Endodermal cell (in vitro differentiated cells): ENCODE measurements around the gene ARID3B. TPM values are rescaled to one million over a fixed set of nuclear protein-coding genes. Genes with fewer than 3 reads are reported as not detected.
"Not testable (repeated sequence)": the region's sequence is repeated elsewhere in the genome, so short reads cannot be mapped to it uniquely, and the experiment has no call there.

Source experiments
- DNase-seq: peaks from one replicate; pipeline ENCODE4 v3.0.0-alpha.2; 2017
- H3K27ac ChIP-seq: 2 replicates; pipeline ENCODE4 v1.5.1; 2013; ENCODE audit warnings: mild to moderate bottlenecking, low read depth, low read length, moderate library complexity
- H3K27me3 ChIP-seq: 2 replicates; pipeline ENCODE4 v1.6.1; 2013; ENCODE audit warnings: mild to moderate bottlenecking, low read length, moderate library complexity; ENCODE audit not compliant: insufficient read depth, control insufficient read depth, poor library complexity, severe bottlenecking
- H3K36me3 ChIP-seq: 2 replicates; pipeline ENCODE4 v1.7.0; 2013; ENCODE audit warnings: mild to moderate bottlenecking, low read length, moderate library complexity; ENCODE audit not compliant: control insufficient read depth, insufficient read depth
- H3K4me1 ChIP-seq: one replicate; pipeline ENCODE4 v1.7.0; 2013; ENCODE audit warnings: low read length; ENCODE audit not compliant: control insufficient read depth, insufficient read depth
- H3K4me3 ChIP-seq: 2 replicates; pipeline ENCODE4 v1.5.1; 2013; ENCODE audit warnings: mild to moderate bottlenecking, low read length, moderate library complexity
- H3K9ac ChIP-seq: 2 replicates; pipeline ENCODE4 v1.6.1; 2013; ENCODE audit warnings: mild to moderate bottlenecking, low read length, moderate library complexity; ENCODE audit not compliant: poor library complexity, severe bottlenecking; ENCODE audit errors: extremely low read depth
- H3K9me3 ChIP-seq: 2 replicates; pipeline ENCODE4 v1.6.1; 2013; ENCODE audit warnings: mild to moderate bottlenecking, low read length, moderate library complexity; ENCODE audit not compliant: control insufficient read depth
- H3K27ac Mint-ChIP-seq: 2 replicates; pipeline ENCODE4 v1.8.0; 2020; ENCODE audit warnings: mixed read lengths
- H3K27me3 Mint-ChIP-seq: 2 replicates; pipeline ENCODE4 v1.8.0; 2021; ENCODE audit warnings: mild to moderate bottlenecking, mixed read lengths; ENCODE audit not compliant: insufficient read depth
- H3K36me3 Mint-ChIP-seq: 2 replicates; pipeline ENCODE4 v1.8.0; 2020; ENCODE audit warnings: low read depth, mixed read lengths
- H3K4me1 Mint-ChIP-seq: 2 replicates; pipeline ENCODE4 v1.8.0; 2020; ENCODE audit warnings: mixed read lengths
- H3K4me3 Mint-ChIP-seq: 2 replicates; pipeline ENCODE4 v1.8.0; 2020; ENCODE audit warnings: mild to moderate bottlenecking, moderate library complexity, mixed read lengths
- H3K9me3 Mint-ChIP-seq: 2 replicates; pipeline ENCODE4 v1.8.0; 2020; ENCODE audit warnings: mild to moderate bottlenecking, mixed read lengths
- WGBS, 2 experiments: methylation state at CpG; one replicate each; pipeline versions ENCODE4 v1.1.5 to v1.1.7; 2013; ENCODE audit warnings: missing lambda C conversion rate in 2 of 2, mixed read lengths in 1 of 2; ENCODE audit not compliant: insufficient coverage in 1 of 2, insufficient read length in 1 of 2; 5-methylcytosine and 5-hydroxymethylcytosine counted together
- total RNA-seq, 2 donors: library from RNA; stranded (reverse); fragmentation: NEBNext Ultra II Directional in 1 of 2; extraction: Animal tissue kit (Norgen Biotek cat#: 25700) in 1 of 2; gene quantifications; 2 replicates in 1 of 2; 3 replicates in 1 of 2; pipeline ENCODE4 v1.2.1, GENCODE V29; 2021
- TF ChIP-seq, protein P1 (sequence below): fragments of 200-600 bp; sonication (generic); conservative IDR thresholded peaks from 2 replicates; pipeline ENCODE4 v1.5.0; 2021; ENCODE audit warnings: antibody characterized with exemption, mild to moderate bottlenecking

ARID3B gene
- total RNA-seq, 2 donors from 2014 or later: 98.1 to 99.4 TPM

DNA sequence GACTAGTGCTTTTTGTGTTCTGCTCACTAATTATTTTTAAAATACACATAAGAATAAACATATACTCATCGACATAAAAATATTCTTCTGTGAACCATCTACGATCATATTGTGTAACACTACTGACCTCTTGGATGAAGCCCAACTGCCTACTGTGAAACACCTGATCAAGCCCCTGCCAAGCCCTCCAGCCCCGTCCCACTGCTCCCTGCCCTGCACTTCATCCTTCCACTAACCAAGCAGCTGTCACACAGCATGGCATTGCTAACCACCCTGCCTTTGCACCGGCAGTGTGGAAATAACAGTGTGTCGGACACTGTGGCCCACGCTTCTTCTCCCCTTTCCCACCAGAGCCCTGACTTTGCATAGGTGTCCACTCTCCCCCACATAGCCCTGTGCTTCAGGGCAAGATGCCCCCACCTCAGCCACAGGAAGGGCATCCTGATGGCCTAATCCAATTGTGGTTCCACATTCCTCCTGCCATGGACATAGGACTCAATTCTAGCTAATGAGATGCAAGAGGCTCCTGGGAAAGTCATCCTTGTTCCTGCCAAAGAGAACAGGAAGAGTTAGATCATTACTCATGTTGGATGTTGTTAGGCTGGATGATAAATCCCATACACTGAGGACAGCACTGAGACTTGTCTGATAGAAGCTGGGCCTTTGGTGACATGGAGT is 35.0 kb upstream of the ARID3B start:
- Mint-ChIP-seq H3K4me3 (no peak overlapping the region), H3K36me3 (peaks cover 23% of the 10 kb centered on the region), H3K4me1 (no peaks in the 10 kb centered on the region), H3K27ac (no peak overlapping the region), H3K27me3 (no peaks in the 10 kb centered on the region), H3K9me3 (peaks cover 3% of the 10 kb centered on the region)
- Histone ChIP-seq H3K27me3 (no peaks in the 10 kb centered on the region), H3K27ac (no peak overlapping the region), H3K4me3 (no peak overlapping the region), H3K9ac (no peak overlapping the region), H3K4me1 (no peaks in the 10 kb centered on the region), H3K9me3 (no peaks in the 10 kb centered on the region), H3K36me3 (no peaks in the 10 kb centered on the region)
- no peak for DNase-seq
- WGBS, 2 experiments: 95 to 96% methylated on average over 6 of the region's 6 CpGs
- TF ChIP-seq, protein P1, sequence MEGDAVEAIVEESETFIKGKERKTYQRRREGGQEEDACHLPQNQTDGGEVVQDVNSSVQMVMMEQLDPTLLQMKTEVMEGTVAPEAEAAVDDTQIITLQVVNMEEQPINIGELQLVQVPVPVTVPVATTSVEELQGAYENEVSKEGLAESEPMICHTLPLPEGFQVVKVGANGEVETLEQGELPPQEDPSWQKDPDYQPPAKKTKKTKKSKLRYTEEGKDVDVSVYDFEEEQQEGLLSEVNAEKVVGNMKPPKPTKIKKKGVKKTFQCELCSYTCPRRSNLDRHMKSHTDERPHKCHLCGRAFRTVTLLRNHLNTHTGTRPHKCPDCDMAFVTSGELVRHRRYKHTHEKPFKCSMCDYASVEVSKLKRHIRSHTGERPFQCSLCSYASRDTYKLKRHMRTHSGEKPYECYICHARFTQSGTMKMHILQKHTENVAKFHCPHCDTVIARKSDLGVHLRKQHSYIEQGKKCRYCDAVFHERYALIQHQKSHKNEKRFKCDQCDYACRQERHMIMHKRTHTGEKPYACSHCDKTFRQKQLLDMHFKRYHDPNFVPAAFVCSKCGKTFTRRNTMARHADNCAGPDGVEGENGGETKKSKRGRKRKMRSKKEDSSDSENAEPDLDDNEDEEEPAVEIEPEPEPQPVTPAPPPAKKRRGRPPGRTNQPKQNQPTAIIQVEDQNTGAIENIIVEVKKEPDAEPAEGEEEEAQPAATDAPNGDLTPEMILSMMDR: no peak

- H3K9ac ChIP-seq: no peak overlapping the region
- H3K27ac ChIP-seq: no peak overlapping the region
- WGBS, 2 experiments: 98 to 100% methylated on average over 1 to 4 of the region's 4 CpGs
- H3K4me3 ChIP-seq: no peak overlapping the region
- TF ChIP-seq, protein P1: no peak
- Mint-ChIP-seq H3K36me3 (peaks cover 23% of the 10 kb centered on the region), H3K4me3 (no peak overlapping the region), H3K27me3 (no peaks in the 10 kb centered on the region), H3K4me1 (no peaks in the 10 kb centered on the region), H3K9me3 (peaks cover 3% of the 10 kb centered on the region), H3K27ac (no peak overlapping the region)
- no peak for DNase-seq
- H3K36me3 ChIP-seq: no peaks in the 10 kb centered on the region
- H3K4me1 ChIP-seq: no peaks in the 10 kb centered on the region
- no peaks in the 10 kb centered on the region for H3K27me3 ChIP-seq
- H3K9me3 ChIP-seq: no peaks in the 10 kb centered on the region
These were observed 34.5 kb upstream of the ARID3B start for GRCh38 chr15:74506515-74506840.

DNA sequence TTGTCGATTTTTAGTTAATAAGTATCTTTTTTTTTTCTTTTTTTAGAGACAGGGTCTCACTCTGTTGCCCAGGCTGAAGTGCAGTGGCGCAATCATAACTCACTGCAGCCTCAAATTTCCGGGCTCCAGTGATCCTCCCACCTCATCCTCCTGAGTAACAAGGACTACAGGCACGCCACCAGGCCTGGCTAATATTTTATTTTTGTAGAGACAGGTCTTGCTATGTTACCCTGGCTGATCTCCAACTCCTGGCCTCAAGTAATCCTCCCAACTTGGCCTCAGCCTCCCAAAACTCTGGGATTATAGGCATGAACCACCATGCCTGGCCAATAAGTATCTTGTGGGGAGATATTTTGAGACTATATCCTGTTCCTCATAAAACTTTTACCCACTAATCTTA is 29.4 kb upstream of the ARID3B start:
- no peaks in the 10 kb centered on the region for H3K36me3 Mint-ChIP-seq
- 90 to 97% methylated on average over 2 to 4 of the region's 4 CpGs for WGBS, 2 experiments
- DNase-seq: no peak
- H3K4me1 Mint-ChIP-seq: no peaks in the 10 kb centered on the region
- Histone ChIP-seq H3K9ac (no peak overlapping the region), H3K9me3 (no peaks in the 10 kb centered on the region), H3K4me3 (no peak overlapping the region), H3K4me1 (no peaks in the 10 kb centered on the region), H3K27me3 (no peaks in the 10 kb centered on the region), H3K36me3 (no peaks in the 10 kb centered on the region), H3K27ac (no peak overlapping the region)
- no peak overlapping the region for H3K27ac Mint-ChIP-seq
- TF ChIP-seq, protein P1: no peak
- no peak overlapping the region for H3K4me3 Mint-ChIP-seq
- H3K27me3 Mint-ChIP-seq: no peaks in the 10 kb centered on the region
- H3K9me3 Mint-ChIP-seq: no peaks in the 10 kb centered on the region

GRCh38 chr15:74514059-74514458 is 27.0 kb upstream of the ARID3B start:
- not testable (repeated sequence) for H3K27me3 ChIP-seq, H3K36me3 Mint-ChIP-seq, H3K27ac Mint-ChIP-seq, H3K9me3 ChIP-seq, H3K27ac ChIP-seq, H3K4me1 ChIP-seq, DNase-seq, H3K9ac ChIP-seq, H3K9me3 Mint-ChIP-seq, H3K36me3 ChIP-seq, H3K27me3 Mint-ChIP-seq, H3K4me1 Mint-ChIP-seq, H3K4me3 Mint-ChIP-seq, H3K4me3 ChIP-seq
- 82 to 96% methylated on average over 3 to 4 of the region's 4 CpGs for WGBS, 2 experiments
